NCI-H187 treated with DMSO at 0.1 percent for 48 hours (cell line): Measurements from ENCODE around the gene GRID1.
"Not testable (repeated sequence)": the region's sequence is repeated elsewhere in the genome, so short reads cannot be mapped to it uniquely, and the experiment has no call there.

ENCODE experiments used
- DNase-seq: peaks from one replicate; lab custom pipeline; 2025; lab: John Stamatoyannopoulos, UW

Gene GRID1

DNA sequence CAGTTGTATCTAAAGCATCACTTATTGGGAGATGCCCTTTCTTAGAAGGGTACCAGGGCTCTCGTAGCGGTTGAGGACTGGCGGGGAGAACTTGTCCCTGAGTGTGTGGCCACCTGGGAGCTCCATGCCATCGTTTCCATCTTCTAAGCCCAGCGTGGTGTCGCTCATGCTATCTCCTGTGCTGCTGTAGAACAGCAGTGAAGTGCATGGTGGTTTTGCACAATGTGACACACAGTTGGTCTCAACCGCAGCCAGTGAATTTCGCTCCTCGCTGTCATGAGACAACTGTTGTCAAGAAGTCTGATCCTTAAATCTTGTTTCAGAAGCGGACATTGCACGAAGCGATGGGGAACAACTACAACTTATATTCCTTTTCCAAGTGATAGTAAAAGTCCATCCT, 283.4 kb downstream of the GRID1 start:
- DNase-seq: no peak

DNA sequence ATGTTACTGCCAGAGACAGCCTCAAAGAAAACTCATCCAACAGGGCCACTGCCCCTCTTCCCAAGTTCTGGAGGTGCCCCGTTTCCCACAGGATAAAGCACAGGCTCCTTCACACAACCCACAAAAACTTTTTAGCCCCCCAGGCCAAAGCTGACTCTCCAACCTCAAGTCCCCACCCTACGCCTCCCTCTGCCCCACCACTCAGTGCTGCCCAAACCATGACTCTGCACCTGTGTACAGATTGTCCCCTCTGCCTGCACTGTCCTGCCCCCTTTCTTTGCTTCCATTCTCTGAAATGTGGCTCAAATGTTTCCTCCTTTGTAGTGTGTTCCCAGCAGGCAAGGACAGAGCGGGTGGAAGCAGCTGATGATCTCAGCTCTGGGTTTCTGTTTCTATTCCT, 284.0 kb downstream of the GRID1 start:
- DNase-seq: no peak

DNA sequence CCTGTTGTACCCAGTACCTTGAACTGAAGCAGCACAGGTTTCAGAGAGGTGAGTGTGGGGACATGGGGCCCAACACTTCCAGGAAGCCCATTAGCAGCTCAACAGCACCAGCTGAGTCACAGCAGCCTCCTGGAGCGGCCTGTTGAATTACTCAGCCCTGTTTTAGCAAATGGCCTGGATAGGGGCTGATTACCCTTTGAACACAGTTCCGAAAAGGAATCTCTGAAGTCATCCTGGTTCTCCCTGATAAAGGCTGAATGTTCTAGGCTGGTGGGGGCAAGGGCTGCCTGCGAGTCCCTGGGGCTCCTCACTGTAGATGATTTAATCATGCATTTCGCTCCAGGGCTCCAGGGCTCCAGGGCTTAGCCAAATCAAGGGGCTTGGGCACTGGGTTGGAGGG, 287.5 kb downstream of the GRID1 start:
- no peak for DNase-seq

DNA sequence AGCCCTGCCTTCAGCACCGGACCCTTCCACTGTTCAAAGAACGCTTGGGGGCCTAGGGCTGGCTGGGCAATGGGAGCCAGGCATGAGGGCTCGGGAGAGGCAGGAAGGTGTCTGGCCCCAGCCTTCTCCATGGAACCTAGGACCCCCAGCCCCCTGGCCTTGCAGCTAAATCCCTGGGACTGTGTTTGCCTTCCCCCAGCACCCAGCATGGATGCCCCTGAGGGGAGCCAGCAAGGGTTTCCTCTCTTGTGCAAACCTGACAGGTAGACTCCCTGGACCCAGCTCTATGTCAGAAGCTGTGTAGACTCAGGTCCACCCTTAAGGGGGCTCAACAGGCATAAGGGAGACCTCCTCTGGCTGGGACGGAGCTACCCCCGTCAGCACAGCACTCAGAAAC, 288.0 kb downstream of the GRID1 start:
- no peak for DNase-seq

DNA sequence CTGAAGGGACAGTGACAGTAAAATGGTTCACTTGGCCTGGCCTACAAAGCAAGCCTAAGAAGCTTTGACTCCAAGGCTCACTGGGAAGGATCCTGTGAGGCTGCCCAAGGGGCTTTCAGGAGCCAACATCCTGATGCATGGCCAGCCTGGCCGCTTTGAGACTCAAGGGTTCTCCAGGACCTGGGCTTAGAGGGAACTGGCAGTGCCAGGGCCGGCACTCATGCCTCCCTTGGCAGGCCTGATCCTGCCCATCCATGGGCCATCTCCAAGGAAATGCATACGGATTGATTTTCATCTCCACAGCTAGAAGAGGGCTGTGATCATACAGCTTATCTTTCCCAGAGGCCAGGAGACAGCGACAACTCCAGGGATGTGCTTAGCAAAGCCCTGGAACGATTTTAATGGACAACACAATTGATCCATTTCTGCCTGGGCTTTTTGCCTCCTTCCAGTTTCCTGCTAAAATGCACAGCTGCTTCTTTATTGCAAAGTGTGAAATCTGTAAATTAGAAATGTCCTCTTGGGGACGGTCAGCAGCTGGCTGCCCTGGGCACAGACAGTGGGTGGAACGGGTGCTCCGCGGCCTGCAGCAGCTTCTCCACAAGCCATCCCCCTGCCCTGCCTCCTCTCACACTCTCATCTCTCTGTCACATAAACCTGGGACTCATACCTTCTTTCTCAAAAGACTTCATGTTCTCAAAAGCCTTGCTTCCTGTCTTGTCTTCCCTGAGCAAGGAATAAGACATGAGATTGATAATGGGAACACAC, 288.5 kb downstream of the GRID1 start:
- DNase-seq: no peak

DNA sequence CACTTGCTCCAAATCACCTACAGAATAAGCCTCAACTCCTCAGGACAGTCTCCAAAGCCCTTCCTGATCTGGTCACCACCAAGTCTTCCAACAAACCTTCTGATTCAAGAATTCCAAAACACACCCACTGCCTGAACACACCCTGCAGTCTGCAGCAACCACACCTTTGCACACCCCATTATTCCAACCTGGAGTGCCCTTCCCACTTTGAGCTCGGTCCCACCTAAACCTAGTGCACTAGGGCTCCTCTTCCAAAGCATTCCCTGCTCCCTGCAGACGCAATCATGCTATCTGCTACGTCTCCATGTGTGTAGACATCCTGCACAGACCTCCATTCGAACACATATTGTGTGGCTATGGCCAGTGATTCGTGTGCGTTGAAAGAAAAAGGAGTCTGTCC, 289.3 kb downstream of the GRID1 start:
- DNase-seq: no peak

DNA sequence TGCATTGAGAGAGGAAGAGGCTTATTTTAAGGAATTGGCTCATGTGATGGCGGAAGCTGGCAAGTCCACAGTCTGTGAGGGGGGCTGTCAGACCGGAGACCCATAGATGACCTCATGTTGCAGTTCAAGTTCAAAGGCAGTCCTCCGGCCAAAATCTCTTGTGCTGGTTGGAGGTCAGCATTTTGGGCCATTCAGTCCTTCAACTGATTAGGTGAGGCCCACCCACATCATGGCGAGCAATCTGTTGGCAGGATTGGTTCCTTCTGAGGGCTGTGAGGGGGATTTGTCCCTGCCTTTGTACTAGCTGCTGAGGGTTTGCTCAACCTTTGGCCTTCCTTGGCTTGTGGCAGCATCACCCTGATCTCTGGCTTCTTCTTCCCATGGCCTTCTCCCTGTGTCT, 290.1 kb downstream of the GRID1 start:
- not testable (repeated sequence) for DNase-seq

DNA sequence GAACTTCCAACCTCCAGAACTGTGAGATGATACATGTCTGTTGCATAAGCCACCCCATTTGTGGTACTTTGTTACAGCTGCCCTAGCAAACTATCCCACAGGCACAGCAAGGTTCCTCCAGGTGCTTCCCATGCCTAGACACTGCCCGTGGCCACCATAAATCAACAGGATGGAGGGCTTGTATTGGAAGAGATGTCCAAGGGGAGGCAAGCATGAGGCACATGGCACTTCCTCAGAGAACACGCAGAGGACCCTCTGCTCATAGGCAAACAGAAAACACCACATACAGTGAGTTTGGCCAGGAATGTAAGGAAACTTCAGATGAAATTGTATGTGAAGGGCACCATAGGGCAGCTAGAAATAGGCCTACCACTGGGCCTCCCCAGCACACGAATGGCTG, 291.1 kb downstream of the GRID1 start:
- no peak for DNase-seq

DNA sequence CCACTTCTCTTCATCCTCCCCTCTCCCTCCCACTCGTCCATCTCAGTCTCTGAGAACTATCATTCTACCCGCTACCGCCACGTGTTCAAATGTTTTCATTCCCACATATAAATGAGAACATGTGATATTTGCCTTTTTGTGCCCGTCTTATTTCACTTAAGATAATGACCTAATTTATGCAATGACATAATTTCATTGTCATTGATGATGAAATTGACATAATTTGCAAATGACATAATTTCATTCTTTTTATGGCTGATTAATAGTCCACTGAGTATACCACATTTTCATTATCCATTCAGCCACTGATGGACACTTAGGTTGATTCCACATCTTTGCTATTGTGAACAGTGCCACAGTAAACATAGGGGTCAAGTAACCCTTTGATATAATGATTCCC, 292.3 kb downstream of the GRID1 start:
- DNase-seq: no peak

DNA sequence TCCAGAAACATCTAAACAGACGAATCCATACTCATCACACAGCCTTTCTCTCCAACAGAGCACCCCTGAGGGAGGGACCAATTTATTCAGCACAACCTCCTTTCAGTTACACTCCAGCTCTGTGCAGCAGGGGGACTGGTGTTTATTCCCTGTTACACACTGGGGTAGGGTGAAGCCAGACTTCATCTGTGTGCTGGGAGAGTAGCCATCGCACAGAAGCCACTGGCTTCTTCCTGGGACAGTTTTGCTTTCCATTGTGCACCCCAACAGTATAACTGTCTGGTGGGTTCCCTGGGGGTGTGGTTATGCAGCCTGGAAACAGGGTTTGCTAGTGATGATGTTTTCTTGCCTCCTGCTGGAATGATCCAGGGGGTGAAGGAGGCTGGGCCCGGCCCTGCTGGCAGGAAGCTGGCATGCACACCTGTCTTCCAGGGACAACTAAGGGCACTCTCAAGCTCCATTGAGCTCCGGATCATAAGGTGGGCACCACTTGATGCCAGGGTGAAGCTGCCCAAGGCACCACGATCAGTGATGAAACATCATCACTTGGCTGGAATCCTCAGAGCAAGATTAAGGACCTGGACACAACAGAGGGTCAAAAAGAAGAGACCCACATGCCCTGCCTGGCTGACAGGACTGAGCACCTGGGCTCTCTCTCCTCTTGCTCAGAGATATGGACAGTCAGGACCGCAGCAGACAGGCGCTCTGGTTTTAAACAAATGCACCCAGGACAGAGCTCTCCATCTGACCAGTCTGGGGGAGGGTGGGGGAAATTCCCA, 293.2 kb downstream of the GRID1 start:
- no peak for DNase-seq

DNA sequence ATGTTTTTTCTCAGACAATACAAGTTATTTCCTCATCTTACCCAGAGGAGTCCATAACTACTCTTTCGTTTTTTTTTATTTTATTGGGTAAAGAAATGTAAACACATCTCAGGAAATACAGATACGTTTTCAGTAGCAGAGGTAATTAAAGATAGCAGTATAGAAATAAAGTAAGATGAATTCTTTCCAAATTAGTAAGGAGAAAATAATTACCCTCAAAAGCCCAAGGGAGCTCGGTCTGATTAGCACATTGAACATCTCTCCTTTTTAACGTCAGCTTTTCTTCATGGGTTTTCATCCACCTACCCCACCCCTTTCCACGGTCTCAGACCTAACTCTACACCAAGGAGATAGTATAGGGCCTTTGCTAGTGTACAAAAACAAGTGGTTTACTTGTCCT, 294.2 kb downstream of the GRID1 start:
- no peak for DNase-seq

DNA sequence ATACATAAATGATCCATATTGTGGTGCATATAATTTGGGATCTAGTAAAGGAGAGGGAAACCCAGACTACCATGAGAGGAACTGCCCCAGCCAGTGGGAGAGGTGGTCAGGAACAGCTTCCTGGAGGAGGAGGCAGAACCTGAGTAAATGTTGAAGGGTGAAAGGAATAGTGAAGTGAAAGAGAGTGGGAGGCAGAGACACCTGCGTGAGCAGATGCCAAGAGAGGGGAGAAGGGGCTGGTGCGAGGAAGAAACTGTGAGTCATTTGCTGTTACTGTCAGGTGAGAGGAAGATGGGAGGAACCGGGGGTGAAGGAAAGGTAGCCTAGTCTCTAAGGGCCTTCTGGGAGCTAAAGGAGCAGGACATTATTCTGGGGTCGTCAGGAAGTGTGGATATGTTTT, 294.8 kb downstream of the GRID1 start:
- DNase-seq: no peak

DNA sequence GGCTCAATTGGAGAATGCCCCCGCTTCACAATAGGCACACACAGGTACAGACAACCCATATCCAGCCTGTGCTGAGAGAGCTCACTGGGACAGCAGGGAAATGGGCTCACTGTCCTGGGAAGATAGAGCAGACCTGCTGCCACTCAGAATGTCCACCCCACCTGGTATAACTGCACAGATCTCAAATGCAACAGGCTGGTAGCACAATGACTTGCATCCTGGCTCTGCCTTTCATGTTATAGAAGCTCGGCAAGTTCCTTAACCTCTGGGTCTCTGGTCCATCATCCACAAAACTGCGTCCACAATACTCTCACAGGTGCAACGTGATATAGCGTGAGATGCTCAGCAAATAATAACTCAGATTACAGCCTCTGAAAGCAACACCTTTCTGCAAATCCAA, 295.4 kb downstream of the GRID1 start:
- DNase-seq: no peak

DNA sequence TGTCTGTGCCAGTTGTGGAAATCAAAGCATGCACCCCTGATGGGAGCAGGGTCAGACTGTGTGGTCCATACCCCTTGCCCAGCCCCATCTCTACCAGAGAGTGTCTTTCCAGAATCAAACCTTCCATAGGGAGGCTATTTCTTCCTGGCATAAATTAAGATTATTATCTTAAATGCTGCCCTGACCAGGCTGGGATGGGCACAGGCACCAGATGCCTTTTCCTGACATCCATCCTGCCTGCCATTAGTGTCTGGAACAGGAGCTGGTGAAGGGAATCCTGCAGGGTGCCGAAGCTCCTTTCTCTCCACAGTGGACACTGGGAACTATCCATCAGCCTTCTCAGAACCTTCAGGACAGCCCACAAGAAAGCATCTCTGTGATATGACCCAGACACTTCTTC, 296.3 kb downstream of the GRID1 start:
- no peak for DNase-seq

DNA sequence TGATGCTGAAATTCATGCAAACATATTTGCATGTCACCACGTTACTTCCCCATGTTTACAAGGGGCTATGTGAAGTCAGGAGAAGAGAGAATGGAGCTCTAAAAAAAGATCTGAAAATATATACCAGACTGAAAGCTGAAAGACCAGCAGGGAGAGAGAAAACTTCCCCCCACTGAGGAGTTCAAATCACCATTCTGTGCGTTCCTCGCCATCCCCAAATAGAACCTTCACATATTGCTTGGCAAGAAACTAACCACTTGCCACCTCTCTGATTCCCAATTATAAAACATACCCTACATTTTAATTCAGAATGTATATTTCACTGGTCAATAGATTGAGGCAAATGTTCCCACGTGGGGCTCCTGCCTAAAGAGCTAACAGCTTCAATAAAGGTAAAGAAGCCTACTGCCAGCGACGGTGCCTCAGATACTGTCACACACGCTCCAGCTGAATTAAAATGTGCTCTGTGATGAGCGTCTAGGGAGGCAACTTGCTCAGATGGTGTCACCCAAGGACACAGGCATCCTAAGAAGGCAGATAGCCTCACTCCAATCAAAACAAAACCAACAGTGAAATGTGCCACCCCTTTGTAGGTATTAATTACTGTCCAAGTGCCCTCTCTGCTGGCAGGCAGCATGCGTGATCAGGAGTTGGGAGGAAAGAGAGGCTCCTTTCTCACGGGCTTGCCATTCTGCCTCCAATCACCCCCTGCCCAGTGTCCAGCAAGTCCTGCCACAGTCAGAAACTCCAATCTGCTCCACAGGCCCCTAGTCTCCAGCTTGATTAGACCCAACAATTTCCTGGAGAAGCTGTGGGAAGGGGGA, 298.2 kb downstream of the GRID1 start:
- no peak for DNase-seq

DNA sequence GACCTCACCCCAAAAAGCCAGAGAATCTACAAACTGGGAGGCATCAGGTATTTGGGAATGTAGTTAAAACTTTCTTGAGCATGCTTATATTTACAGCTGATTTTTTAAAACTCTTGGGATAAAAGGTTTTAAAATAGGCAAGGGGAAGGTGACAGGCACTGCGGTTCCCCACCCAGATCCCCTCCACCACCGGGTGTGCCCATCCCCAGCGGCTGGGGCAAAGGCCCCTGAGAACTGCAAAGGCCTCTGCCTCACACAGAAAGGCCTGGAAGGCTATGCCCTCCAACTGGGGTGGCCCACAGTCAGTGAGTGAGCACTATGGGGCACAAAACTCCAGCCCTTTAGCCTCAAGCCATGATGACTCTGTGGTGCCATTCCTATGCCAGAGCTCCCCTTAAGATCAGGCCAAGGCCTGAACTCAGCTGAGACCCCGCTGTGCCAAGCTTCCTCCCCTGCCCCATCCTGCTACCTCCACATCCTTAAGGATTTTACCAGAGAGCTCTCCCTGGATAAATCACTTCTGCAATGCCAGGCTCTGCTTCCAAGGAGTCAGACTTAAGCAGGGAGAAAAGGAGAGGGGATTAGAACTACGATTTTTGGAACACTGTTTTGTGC, 299.1 kb downstream of the GRID1 start:
- DNase-seq: no peak

DNA sequence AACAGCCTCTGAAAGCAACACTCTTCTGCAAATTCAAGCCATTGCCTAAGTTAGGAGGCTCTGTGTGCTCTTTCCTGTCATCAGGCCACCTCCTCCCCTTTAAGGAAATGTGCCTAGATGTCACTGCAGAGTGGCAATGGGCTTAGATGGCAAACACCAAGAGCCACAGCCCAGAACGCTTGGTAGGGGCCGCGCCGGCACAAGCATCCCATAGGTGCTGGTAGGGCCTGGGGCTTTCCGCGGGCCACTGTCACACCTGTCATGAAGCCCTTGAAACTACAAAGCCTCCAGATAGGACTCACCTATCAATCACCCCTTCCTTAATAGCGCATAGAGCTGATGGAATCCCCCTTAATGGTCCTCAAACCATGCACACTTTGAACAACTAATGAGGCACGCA, 299.9 kb downstream of the GRID1 start:
- no peak for DNase-seq

DNA sequence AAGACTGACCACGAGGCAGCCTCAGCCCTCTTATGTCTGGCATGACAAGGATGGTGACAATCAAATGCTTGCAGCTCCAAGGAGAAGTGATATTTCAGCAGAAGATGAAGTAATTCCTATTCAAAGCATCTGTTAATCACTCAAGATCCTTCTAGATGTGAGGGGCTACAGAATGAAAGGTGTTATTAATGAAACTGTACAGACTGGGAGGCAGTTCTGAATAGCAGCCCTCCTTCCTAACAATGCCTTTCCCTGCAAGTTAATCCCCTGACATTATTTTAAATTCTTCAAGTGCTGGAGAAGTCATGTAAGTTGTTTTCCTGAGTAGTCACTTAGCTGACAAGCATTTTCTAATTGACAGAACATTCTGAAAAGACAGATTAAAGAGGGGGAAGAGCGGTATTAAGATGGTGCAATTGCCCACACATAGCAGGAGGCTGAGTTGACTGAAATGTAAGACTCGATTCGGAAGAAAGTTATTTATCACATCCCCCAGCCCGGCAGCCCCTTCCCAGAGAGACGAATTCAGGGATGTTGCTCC, 300.8 kb downstream of the GRID1 start:
- DNase-seq: no peak

DNA sequence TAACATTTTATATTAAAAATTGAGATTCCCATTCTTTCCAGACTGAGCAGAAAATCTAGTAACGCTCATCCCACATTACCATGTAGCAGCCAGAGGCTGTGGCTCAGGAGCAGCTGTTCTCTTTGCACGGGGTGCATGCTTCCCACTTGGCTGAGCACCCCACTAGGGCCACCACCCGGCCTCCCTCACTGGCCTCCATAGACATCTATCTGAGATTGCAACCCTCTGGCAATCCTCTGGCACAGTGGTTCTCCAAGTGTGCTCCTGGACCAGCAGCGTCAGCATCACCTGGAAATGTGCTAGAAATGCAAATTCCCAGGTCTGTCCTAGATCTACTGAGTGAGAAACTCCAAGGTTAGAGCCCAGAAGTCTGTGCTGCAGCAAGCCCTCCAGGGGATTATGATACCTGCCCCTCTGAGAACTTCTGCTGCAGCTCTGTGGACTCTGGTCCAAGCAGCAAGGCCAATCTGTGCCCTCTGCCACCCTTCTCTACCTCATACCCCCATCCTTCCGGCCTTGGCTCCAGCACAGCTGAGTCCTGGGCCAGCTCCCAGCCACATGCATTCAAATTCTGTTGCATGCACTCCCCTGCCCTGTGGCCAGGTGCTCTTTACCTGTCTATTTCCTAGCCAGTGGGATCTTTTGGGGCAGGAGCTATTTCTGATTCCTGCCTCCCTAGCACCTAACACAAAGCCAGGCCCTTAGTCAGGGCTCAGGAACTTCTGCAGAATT, 301.5 kb downstream of the GRID1 start:
- DNase-seq: no peak

DNA sequence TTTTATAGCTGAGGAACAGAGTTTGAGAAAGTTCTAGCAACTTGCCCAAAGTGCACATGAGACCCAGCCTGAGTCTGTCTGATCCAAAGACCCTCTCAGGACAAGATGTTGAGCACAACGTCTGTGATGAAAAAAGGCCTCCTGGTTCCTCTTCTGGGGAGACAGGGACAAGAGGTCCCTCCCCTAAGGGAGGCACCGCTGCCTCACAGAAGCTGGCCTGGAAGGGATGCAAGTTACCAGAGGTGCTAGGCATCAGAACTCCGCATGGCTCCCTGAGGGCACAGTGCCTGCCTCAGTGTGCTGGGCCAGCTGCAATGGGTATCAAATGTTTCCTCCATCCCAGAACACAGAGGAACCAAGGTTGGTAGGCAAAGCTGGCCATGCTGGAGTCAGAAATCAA, 302.4 kb downstream of the GRID1 start:
- DNase-seq: no peak

DNA sequence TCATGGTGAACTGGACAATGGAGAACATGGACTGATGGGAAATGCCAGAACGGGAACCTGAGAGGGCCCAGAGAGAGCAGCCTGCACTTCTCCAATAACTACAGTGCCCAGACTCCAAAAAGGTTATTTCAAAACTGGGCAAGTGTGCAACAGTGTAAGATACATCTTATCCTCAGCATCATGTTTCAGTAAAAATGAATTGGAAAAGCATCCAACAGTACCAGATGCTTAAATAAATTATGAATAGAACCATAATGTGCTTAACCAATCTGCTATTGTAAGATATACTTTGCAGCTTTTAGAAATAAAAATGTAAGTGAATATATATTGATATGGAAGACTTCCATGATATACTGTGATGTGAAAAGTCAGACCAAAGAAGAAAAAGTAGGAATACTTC, 303.3 kb downstream of the GRID1 start:
- DNase-seq: no peak
